ENCODE results near the gene DENND1A.

The DENND1A gene

GRCh38 chr9:123746765-123747164 lies 183.2 kb downstream of the DENND1A start:
- TF ChIP-seq, protein P1, sequence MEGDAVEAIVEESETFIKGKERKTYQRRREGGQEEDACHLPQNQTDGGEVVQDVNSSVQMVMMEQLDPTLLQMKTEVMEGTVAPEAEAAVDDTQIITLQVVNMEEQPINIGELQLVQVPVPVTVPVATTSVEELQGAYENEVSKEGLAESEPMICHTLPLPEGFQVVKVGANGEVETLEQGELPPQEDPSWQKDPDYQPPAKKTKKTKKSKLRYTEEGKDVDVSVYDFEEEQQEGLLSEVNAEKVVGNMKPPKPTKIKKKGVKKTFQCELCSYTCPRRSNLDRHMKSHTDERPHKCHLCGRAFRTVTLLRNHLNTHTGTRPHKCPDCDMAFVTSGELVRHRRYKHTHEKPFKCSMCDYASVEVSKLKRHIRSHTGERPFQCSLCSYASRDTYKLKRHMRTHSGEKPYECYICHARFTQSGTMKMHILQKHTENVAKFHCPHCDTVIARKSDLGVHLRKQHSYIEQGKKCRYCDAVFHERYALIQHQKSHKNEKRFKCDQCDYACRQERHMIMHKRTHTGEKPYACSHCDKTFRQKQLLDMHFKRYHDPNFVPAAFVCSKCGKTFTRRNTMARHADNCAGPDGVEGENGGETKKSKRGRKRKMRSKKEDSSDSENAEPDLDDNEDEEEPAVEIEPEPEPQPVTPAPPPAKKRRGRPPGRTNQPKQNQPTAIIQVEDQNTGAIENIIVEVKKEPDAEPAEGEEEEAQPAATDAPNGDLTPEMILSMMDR (IDR thresholded peaks at IDR 0.05; ENCODE audit: insufficient read depth, low read depth, low read length, missing control alignments): no peak
- H3K4me3 ChIP-seq (ENCODE audit: low read length): no peak overlapping the region

DNA sequence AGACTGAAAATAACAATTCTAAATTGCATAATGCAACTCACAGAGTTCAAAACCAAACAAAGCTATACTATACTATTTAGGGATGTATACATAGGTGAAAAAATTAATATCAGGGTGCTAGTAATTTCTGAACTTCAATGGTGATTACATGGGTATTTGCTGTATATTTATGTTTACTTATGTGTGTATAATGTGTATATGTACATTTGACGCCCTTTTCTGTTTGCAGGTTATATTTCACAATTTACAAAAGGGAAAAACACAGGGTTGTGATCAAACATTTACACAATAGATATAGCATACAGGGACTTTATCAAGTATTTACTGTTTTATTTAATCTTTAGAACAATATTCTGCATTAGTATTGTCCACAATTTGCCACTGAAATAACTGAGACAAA lies 184.0 kb downstream of the DENND1A start:
- no peak overlapping the region for H3K4me3 ChIP-seq (ENCODE audit: low read length)
- TF ChIP-seq, protein P1 (IDR thresholded peaks at IDR 0.05; ENCODE audit: insufficient read depth, low read depth, low read length, missing control alignments): no peak
- no peak for DNase-seq (ENCODE audit: low read depth)

More at GRCh38 chr9:123746765-123747164, 183.2 kb downstream of the DENND1A start:
- no peak for DNase-seq (ENCODE audit: low read depth)

GRCh38 chr9:123745451-123745850 lies 184.5 kb downstream of the DENND1A start:
- DNase-seq (ENCODE audit: low read depth): no peak
- TF ChIP-seq, protein P1 (IDR thresholded peaks at IDR 0.05; ENCODE audit: insufficient read depth, low read depth, low read length, missing control alignments): no peak
- H3K4me3 ChIP-seq (ENCODE audit: low read length): no peak overlapping the region

GRCh38 chr9:123743737-123744136 lies 186.2 kb downstream of the DENND1A start:
- TF ChIP-seq, protein P1 (IDR thresholded peaks at IDR 0.05; ENCODE audit: insufficient read depth, low read depth, low read length, missing control alignments): no peak
- no peak for DNase-seq (ENCODE audit: low read depth)
- no peak overlapping the region for H3K4me3 ChIP-seq (ENCODE audit: low read length)

DNA sequence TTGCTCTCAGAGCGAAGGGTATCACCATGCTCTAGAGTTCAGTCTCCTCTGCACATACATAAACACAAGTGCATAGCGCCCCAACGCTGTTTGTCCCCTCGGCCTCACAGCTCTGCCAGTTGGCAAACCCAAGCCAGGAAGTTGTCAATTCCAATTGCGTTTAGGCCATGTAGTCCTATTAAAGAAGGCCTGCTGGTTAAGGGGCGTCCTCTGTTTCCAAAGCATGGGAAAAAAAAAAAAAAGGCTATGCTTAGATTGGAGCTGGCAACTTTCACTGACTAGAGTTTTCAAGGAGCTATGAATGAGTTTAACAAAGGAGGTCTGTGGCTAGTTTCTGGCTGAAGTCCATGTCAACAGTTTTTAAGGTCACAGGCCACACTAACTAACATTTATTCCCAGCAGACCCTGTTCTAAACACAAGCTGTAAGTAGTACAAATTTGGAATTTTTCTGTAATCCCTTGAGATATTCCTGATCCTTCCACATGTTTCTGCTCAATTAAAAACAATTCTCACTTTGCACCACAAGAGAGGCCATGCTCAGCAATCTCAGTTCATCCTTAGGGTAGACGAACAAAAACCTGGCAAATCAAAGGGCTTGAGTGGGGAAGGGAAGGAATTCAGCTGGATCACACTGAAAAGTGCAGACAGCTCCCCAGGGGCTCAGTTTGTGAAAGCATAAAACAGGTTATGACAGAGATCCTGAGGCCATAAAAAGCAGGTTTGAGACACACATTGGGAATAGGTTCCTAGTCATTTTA lies 187.7 kb downstream of the DENND1A start:
- DNase-seq (ENCODE audit: low read depth): no peak
- TF ChIP-seq, protein P1 (IDR thresholded peaks at IDR 0.05; ENCODE audit: insufficient read depth, low read depth, low read length, missing control alignments): no peak
- H3K4me3 ChIP-seq (ENCODE audit: low read length): no peak overlapping the region

- no peak for DNase-seq (ENCODE audit: low read depth)
- no peak overlapping the region for H3K4me3 ChIP-seq (ENCODE audit: low read length)
- TF ChIP-seq, protein P1 (IDR thresholded peaks at IDR 0.05; ENCODE audit: insufficient read depth, low read depth, low read length, missing control alignments): no peak
Observed at GRCh38 chr9:123741214-123741613, 188.7 kb downstream of the DENND1A start.

GRCh38 chr9:123739902-123740301 lies 190.0 kb downstream of the DENND1A start:
- DNase-seq (ENCODE audit: low read depth): no peak
- no peak overlapping the region for H3K4me3 ChIP-seq (ENCODE audit: low read length)
- TF ChIP-seq, protein P1 (IDR thresholded peaks at IDR 0.05; ENCODE audit: insufficient read depth, low read depth, low read length, missing control alignments): no peak
